Measurements from ENCODE around the gene PANK4. TPM values are rescaled to one million over a fixed set of nuclear protein-coding genes. Genes with fewer than 3 reads are reported as not detected.

PANK4 gene
- polyA plus RNA-seq, 1 donor (not counting 4 experiments of a cell fraction or from before 2014, with no cell fraction given), result 14.5 TPM

GRCh38 chr1:2494323-2494693 is 32.1 kb downstream of the PANK4 start:
- H3K79me2 ChIP-seq (ENCODE audit: control insufficient read depth, insufficient read depth, low read length), result no peaks in the 10 kb centered on the region
- H3K9me3 ChIP-seq (ENCODE audit: control insufficient read depth, low read depth, low read length), result no peaks in the 10 kb centered on the region
- H2AFZ ChIP-seq (ENCODE audit: control insufficient read depth, low read length), result no peak overlapping the region
- H3K9ac ChIP-seq (ENCODE audit: control insufficient read depth, extremely low read depth, insufficient read depth, low read length), result no peak overlapping the region
- DNase-seq (ENCODE audit: low read depth, low spot score) (peak; percentile 77), FAIRE-seq (no peak)
- H4K20me1 ChIP-seq (ENCODE audit: control insufficient read depth, extremely low read depth, insufficient read depth, low read length), result peaks cover 7% of the 10 kb centered on the region
- no peaks in the 10 kb centered on the region for H3K27me3 ChIP-seq (ENCODE audit: control insufficient read depth, extremely low read depth, insufficient read depth, low read length)
- TF ChIP-seq EZH2 (IDR thresholded peaks at IDR 0.05; ENCODE audit: low read length), result no peak
- TF ChIP-seq CTCF (optimal IDR thresholded peaks at IDR 0.05 in 1 of 3, IDR thresholded peaks at IDR 0.05 in 1 of 3, conservative IDR thresholded peaks at IDR 0.05 in 1 of 3; ENCODE audit: extremely low read depth in 1 of 3, insufficient read depth in 2 of 3, low read length in 3 of 3), result no peak
- H3K9me1 ChIP-seq (ENCODE audit: control insufficient read depth, extremely low read depth, insufficient read depth, low read length), result no peaks in the 10 kb centered on the region
- peaks cover 15% of the 10 kb centered on the region for H3K4me1 ChIP-seq (ENCODE audit: control insufficient read depth, extremely low read depth, insufficient read depth, low read length)
- dilution Hi-C loops (cut with MboI; ENCODE audit: extremely low pct_ligation_motif_present, low sequenced_read_pairs), result no loop called here
- H3K36me3 ChIP-seq (ENCODE audit: control insufficient read depth in 2 of 2, extremely low read depth in 1 of 2, insufficient read depth in 2 of 2, low read length in 2 of 2), result peaks cover 18 to 34% of the 10 kb centered on the region in 2 experiments
- no peak overlapping the region for H3K4me3 ChIP-seq (ENCODE audit: control insufficient read depth in 2 of 3, extremely low read depth in 1 of 3, insufficient read depth in 2 of 3, low read depth in 1 of 3, low read length in 3 of 3)
- no peak overlapping the region for H3K4me2 ChIP-seq (ENCODE audit: control insufficient read depth, extremely low read depth, insufficient read depth, low read depth, low read length)
- H3K27ac ChIP-seq (ENCODE audit: control insufficient read depth, insufficient read depth, low read length), result no peak overlapping the region

- no peak overlapping the region for H3K9ac ChIP-seq (ENCODE audit: control insufficient read depth, extremely low read depth, insufficient read depth, low read length)
- no peaks in the 10 kb centered on the region for H3K9me1 ChIP-seq (ENCODE audit: control insufficient read depth, extremely low read depth, insufficient read depth, low read length)
- H4K20me1 ChIP-seq (ENCODE audit: control insufficient read depth, extremely low read depth, insufficient read depth, low read length), result peaks cover 7% of the 10 kb centered on the region
- dilution Hi-C loops (cut with MboI; ENCODE audit: extremely low pct_ligation_motif_present, low sequenced_read_pairs), result no loop called here
- no peak for TF ChIP-seq CTCF (optimal IDR thresholded peaks at IDR 0.05 in 1 of 3, IDR thresholded peaks at IDR 0.05 in 1 of 3, conservative IDR thresholded peaks at IDR 0.05 in 1 of 3; ENCODE audit: extremely low read depth in 1 of 3, insufficient read depth in 2 of 3, low read length in 3 of 3)
- TF ChIP-seq EZH2 (IDR thresholded peaks at IDR 0.05; ENCODE audit: low read length), result no peak
- no peaks in the 10 kb centered on the region for H3K9me3 ChIP-seq (ENCODE audit: control insufficient read depth, low read depth, low read length)
- DNase-seq (ENCODE audit: low read depth, low spot score), result no peak
- H3K36me3 ChIP-seq (ENCODE audit: control insufficient read depth in 2 of 2, extremely low read depth in 1 of 2, insufficient read depth in 2 of 2, low read length in 2 of 2), result peaks cover 20 to 31% of the 10 kb centered on the region in 2 experiments
- peaks cover 10% of the 10 kb centered on the region for H3K4me1 ChIP-seq (ENCODE audit: control insufficient read depth, extremely low read depth, insufficient read depth, low read length)
- no peak overlapping the region for H3K27ac ChIP-seq (ENCODE audit: control insufficient read depth, insufficient read depth, low read length)
- H3K27me3 ChIP-seq (ENCODE audit: control insufficient read depth, extremely low read depth, insufficient read depth, low read length), result no peaks in the 10 kb centered on the region
- H3K4me3 ChIP-seq (ENCODE audit: control insufficient read depth in 2 of 3, extremely low read depth in 1 of 3, insufficient read depth in 2 of 3, low read depth in 1 of 3, low read length in 3 of 3), result no peak overlapping the region
- no peak for FAIRE-seq
- no peak overlapping the region for H2AFZ ChIP-seq (ENCODE audit: control insufficient read depth, low read length)
- peak overlapping the region; percentile 16 for H3K4me2 ChIP-seq (ENCODE audit: control insufficient read depth, extremely low read depth, insufficient read depth, low read depth, low read length)
- no peaks in the 10 kb centered on the region for H3K79me2 ChIP-seq (ENCODE audit: control insufficient read depth, insufficient read depth, low read length)
Observed at GRCh38 chr1:2493691-2494322, 32.6 kb downstream of the PANK4 start.

Data from keratinocyte (primary cell).